Posterior cingulate gyrus (tissue), 11 donors: ENCODE measurements around the gene UNC13B.
A peak's percentile ranks its signal among the peaks of the same experiment; 100 is the strongest.

Experiments used
- DNase-seq, 10 donors: peaks; one replicate each; pipeline versions ENCODE4 v3.0.0 to v3.0.0-alpha.2; 2020 to 2021; ENCODE audit warnings: mixed read lengths in 3 of 10
- intact Hi-C: fragments of 100-400 bp; cut with DNase I; formaldehyde crosslinking; loops from one replicate; pipeline ENCODE4 v1.15.1; 2023

Gene UNC13B

DNA sequence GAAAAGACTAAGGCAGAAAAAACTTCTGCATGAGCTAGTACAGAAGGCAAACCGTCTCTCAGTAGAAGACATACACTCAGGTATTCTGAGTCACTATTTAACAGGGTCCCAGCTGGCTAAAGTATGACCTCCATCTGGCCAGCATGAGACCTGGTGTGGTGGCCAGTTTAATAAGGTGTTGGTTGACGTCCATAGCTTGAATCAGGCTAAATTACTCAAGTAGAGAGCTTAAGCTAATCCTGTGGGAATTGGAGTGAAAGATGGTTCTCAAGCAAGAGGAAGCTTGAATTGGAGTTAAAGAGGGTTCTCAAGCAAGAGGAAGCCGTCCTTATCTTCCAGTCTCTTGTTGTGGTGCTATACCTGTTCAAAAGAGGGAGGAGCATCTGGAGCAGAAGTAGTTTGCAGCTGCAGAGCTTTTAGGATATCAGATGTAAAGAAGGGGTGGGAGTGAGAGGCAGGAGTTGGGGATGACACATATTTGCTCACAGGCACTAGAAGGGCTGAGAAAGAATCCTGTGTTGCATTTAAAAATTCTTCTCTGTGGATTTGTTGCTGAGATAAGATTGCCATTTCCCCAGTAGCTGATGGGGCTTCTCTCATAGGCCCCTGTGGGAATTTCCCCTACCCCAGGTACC, 192.0 kb downstream of the UNC13B start:
- intact Hi-C loops = no loop called here
- no peak for DNase-seq

DNA sequence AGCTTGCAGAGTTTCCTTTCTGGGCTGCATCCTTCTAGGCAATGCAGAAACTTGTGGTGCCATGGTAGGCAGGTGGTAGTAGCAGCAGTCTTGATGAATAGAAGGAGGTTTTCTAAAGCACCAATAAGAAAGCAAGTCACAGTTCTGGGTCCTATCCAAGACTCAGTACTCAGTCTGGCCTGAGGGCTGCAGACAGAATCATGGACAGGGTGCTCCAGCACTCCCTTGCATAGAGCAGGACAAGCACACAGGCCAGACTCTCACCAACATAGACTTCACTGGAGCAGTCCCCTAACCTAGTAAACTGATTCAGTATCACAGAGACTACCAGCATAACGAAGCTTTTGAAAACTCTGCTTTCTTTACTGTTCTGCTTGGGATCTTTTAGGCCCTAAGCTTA, 194.1 kb downstream of the UNC13B start:
- intact Hi-C loops = no loop called here
- DNase-seq = no peak

DNA sequence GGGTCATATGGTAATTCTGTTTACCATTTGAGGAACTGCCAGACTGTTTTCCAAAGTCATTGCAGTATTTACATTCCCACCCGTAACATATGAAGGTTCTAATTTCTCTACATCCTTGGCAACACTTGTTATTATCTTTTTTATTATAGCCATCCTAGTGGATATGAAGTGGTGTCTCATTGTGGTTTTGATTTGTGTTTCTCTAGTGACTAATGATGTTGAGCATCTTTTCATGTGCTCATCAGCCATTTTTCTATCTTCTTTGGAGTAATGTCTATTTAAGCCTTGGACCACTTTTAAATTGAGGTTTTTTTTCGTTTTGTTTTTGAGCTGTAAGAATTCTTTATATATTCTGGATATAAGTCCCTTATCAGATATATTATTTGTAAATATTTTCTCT, 195.3 kb downstream of the UNC13B start:
- no peak for DNase-seq
- intact Hi-C loops = no loop called here

DNA sequence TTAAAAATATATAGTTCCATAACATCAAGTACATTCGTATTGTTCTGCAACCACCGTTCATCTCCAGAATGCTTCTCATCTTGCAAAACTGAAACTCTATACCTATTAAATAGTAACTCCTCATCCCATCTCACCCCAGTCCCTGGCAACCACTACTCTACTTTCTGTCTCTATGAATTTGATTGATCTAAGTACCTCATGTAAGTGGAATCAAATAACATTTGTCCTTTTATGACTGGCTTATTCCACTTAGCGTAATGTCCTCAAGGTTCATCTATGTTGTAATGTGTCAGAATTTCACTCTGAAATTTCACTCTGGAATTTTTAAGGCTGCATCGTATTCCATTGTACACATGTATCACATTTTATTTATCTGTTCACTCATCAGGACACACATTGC, 196.0 kb downstream of the UNC13B start:
- intact Hi-C loops = no loop called here
- no peak for DNase-seq

DNA sequence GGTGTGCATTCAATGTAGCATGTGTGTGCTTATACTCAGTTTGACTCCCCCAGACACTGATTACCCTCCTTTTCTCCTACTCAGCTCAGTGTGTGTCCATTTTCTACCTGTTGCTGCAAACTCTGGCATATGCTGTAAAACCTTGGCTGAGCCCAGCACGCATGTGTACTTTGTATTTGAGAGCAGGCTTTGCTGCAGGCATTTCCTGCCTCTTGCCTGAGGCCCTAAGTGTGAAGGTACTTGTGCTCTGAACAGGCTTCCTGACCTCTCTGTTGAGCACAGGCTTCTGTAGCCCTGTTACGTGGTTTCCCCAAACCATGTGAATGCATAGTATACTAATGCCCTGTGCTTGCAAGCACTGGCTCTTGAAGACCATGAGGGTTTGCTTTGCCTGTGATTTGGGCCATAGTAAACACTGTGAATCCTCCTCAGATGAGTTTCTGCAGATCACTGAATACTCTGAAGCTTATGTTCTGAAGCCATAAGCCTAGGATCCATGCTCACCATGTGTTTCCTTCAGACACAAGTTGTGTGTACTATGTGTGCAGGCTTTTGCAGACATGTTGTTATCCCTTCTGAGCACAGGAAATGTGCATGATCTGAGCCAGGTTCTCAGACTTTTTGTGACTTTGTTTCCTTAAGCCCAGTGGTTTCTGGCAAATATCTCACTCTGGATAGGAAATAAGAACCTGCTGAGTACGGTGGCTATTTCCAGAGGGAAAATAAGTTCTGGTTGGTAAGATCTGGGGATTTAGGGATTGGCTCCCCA, 203.2 kb downstream of the UNC13B start:
- intact Hi-C loops = no loop called here

DNA sequence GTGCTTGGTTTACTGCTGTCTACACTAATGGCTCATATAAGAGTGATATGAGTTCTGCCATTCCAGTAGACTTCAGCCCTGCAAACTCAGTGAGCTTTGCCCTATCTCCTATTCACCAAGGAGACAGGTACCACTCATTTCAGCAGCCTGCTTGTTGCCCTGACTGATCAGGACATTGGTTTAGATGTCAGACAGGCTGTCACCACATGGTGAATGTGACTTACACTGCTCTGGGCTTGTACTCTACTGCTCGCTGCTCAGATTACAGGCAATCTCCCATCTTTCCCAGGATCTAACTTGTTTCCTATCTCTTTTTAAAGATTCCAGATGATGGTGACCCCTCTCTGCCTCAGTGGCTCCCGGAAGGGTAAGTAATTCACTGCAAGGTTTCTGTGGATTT, 204.8 kb downstream of the UNC13B start:
- DNase-seq = no peak
- intact Hi-C loops = no loop called here

More for the DNA sequence above, 203.2 kb downstream of the UNC13B start:
- no peak for DNase-seq

DNA sequence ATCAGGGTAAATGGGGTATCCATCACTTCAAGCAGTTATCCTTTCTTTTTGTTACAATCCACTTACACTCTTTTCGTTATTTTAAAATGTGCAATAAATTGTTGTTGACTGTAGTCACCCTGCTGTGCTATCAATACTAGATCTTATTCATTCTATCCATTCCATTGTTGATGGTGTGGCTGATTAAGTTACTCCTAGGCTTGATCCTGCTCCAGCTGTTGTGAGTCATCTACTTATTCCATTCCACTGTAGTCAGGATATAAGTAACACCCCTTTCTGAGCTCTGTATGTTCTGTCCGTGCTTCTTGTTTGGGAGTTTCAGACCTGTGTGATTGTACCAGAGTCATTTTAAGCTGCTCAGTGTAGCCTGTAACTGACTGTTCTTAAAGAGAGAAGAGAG, 205.6 kb downstream of the UNC13B start:
- intact Hi-C loops = no loop called here
- no peak for DNase-seq

DNA sequence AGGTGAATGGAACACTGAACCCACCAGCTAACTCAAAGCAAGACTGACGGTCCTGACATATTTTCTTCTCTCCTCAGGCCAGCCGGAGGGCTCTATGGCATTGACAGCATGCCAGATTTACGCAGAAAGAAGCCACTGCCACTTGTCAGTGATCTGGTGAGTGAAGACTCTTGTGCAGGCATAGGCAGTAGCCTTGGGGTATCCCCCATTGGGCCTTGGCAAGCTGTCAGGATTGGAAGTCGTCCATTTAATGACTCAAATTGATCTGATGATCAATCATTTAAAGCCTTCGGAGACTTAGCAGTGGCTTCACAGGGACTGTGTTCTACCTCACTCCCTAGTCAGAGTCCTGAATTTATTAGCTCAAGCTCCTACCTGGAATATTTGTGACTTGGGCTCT, 208.4 kb downstream of the UNC13B start:
- DNase-seq = no peak
- intact Hi-C loops = no loop called here

DNA sequence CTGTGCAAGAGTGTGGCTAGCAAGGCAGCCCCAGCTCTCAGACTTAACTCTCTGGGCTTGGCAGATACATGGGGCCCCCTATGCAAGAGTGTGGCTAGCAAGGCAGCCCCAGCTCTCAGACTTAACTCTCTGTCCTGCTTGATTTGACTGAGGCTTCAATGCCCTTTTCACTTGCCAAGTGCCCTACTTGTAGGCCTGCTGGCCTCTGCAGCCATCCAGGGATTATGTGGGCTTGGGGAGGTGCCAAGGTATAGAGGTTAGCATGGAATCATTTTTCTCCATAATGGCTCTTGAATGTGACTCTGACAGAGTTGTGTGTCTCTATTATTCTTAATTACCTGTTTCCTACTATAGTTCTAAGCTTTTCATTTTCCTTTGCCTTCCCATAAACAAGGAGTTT, 212.6 kb downstream of the UNC13B start:
- DNase-seq = no peak
- intact Hi-C loops = no loop called here

DNA sequence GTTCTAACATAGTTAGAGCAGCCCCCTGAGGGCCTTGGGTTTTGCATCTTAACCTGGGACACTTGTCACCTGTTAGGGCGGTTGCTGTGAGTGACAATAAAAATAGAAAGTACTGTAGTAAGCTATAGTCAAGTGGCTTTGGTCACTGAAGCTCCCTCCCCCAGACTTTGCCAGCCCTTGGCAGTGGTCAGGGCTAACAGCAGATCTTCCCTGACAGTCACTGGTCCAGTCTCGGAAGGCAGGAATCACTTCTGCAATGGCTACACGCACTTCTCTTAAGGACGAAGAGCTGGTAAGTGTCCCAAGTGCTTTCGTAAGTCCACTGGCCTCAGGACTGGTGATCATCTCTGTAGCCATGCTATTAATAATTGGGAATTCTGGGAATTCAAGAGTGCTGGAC, 213.1 kb downstream of the UNC13B start:
- intact Hi-C loops = no loop called here
- DNase-seq = no peak

DNA sequence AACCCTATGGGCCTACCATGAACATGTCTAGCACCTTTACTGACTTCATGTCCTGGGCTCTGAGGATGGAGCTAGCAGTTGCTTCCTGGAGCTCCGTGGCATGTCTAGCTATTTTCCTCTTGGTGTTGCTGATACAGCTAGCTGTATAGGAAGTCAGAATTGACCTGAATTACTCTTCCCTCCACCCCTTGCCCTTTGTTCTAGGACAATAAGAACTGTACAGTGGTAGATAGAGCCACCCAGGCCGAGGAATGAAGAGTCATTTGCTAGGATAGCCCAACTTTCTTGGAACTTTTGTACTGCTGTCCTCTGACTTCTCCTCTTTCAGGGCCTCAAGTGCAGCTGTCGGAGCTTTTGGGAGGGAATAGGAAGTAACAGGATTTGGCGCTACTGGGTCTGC, 218.2 kb downstream of the UNC13B start:
- intact Hi-C loops = no loop called here
- no peak for DNase-seq

DNA sequence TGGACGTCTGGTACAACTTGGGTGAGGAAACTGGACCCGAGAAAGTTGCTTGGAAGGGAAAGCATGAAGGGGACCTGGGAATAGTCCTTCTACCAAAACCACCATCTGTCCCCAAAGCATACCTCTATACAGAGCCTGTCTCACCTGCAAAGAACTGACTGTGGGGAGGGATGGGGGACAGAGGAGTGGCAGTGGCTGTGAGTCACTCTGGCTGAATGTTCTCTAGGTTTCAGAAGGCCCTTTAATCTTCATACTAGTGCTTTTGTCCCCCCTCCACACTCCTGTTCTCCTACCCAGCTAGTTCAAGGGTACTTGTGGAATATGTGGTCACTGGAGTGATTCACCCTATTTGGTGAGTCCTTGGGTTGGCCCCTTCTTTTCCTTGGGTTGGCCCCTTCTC, 218.8 kb downstream of the UNC13B start:
- intact Hi-C loops = no loop called here
- DNase-seq = no peak

DNA sequence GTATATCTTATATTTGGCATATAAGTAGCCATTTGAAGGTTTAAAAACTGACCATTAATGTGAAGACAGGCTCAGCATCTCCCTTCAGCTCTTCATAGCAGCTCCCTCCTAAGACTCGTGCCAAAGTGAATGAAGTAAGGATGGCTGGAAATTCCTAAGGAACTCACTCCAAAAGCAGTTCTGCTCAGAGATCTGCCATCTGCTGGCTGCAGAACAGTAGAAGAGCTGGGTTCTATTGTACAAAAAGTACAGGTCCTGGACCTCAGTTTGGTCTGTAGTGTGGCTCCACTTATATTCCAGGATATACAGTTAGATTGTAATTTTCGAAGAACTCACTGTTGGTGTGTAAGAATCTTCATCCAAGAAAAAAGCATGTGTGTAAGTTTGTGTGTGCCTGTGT, 223.2 kb downstream of the UNC13B start:
- DNase-seq = peak in 3 of 10 donors; percentile 15 to 26 (median 16)
- intact Hi-C loops = no loop called here

DNA sequence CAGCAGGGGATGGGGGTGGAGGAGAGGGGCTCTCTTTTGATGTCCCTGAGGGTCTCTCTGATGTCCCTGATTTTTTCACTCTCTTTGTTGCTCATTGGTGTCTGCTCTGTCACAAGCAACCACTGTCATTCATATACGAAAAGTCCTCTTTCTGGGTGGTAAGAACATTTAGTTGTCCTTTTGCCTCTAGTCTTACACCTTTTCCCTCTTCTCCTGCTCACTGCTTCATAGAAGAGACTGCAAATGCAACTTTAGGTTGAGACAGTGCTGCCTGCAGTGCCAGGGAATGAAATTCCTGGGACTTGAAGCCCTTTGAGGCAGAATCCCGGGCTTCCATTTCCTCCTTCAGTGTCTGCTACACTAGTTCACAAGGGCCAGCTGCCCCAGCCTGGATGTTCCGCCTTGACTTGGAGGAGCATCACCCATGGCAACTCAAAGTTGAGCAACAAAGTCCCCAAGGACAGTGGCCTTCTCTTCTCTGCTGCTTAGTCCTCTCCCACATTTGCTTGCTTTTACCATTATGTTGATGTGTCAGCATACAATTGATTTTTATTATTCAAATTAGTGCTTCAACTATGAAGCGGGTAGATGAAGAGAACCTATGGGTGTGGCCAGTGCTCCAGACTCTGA, 233.4 kb downstream of the UNC13B start:
- no peak for DNase-seq
- intact Hi-C loops = no loop called here

DNA sequence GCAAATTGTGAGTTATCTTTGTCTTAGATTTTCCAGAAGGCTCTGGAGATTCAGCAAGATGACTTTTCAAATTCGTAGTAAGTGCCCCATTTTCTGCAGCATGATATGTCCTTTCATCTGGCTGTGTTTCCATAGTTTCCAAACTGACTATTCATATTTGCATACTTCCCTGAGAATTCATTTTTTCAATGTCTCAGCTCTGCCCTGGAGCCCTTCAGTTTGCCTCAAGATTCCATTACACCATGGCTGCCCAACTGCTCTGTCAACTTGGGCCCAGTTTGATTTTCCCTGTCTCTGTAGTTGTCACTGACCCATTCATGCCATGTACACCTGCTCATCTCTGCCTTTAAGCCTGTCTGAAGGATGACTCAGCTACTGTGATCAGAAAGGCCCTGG, 233.9 kb downstream of the UNC13B start:
- intact Hi-C loops = no loop called here
- no peak for DNase-seq

DNA sequence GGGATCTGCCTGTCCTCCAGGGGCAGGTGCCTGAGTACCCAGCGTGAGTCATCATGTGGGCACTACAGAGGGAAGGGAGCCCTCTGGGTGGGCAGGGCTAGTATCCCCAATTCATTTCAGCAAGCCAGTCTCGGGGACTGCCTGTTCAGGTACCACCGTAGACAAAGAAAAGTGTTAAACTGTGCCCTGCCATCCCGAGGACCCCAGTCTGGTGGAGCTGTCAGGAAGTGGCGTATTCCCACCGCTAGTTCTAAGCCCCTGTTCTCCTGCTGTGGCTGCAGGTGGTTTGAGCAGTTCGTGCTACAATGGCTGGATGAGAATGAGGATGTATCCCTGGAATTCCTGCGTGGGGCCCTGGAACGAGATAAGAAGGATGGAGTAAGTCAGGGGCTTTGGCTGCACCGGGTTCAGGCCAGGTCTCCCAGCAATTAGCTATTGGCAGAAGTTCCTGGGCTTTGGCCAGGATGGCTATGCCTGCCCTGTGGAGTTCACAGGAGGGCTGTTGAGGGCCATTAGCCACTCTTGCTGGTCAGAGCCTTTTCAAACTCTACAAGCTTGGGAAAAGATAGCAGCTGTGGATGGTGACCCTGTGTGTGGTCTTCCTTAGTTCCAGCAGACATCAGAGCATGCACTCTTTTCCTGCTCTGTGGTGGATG, 234.9 kb downstream of the UNC13B start:
- intact Hi-C loops = no loop called here
- DNase-seq = no peak

DNA sequence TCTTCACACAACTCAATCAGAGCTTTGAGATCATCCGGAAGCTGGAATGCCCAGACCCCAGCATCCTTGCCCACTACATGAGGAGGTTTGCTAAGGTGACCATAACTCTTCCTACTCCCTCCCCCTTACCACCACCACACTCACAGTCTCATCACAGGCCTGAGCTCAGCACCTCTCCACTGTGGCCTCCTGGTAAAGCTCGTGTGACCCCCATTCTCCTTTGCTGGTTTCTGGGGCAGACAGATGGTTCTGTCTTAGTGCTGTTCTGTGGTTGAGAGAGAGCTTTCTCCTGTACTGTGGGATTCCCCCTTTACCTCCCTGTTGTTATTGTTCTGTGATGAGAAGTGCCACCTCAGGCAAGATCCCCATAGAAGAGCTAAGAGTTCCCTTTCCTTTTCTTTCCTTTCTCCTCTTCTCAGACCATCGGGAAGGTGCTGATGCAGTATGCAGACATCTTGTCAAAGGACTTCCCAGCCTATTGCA, 235.4 kb downstream of the UNC13B start:
- intact Hi-C loops = no loop called here

DNA sequence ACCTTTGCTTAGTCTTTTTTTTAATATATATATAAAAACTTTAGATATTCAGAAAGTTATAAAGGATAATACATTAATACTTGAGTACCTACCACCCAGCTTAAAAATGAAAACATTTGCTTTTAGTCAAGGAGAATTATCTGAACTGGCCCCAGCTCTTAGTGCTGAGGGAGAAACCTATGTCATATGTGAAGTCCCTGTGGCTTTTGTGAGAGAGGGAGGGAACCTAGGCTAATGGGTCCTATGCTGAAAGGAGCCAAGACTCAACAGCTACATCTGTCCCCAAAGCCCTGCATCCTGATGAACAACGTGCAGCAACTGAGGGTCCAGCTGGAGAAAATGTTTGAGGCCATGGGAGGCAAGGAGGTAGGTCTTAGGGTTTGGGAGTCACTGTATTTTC, 236.1 kb downstream of the UNC13B start:
- DNase-seq = no peak
- intact Hi-C loops = no loop called here

More for the DNA sequence above, 235.4 kb downstream of the UNC13B start:
- DNase-seq = no peak

DNA sequence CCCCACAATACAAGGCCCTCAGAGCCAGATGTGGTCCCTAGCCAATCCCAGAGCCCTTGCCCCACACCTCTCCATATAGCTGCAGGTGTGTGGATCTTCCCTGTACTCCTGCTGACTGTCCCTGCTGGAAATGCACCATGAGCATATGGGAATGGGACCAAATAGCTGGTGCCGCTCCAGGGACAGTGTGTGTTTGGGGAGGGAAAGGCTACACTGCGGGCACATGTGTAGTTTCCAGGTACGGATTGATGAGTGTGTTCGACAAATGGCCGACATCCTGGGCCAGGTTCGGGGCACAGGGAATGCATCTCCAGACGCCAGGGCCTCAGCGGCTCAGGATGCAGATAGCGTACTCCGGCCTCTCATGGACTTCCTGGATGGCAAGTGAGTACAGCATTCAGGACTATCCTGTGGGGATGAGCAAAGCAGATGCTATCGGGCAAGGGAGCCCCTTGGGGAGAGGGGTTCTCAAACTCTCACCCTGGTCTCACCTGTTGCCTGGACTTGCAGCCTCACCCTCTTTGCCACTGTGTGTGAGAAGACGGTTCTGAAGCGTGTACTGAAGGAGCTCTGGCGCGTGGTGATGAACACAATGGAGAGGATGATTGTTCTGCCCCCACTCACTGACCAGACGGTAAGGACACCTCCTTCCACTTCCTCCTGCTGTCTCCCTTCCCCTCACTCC, 237.0 kb downstream of the UNC13B start:
- intact Hi-C loops = no loop called here
- DNase-seq = no peak

DNA sequence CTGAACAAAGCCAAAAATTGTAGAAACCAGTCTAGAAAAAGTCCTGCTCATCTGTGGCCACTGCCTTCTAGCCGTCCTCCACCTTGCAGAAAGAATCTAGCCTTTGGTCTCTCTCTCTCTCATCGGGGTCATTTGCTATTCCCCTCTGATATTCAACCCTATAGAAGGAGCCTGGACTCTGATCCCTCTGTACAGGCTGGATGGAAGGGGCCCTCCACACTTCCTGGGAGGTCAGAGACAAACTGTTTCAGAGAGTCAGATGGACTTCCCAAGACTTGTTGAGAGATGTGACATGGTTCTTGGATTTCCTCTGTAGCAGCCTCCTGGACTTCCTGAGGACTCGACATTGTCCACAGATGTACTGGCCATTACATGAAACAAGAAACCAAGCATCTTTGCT, 243.1 kb downstream of the UNC13B start:
- intact Hi-C loops = no loop called here
- DNase-seq = no peak
